ENCODE data around the gene GLCCI1.

DNA sequence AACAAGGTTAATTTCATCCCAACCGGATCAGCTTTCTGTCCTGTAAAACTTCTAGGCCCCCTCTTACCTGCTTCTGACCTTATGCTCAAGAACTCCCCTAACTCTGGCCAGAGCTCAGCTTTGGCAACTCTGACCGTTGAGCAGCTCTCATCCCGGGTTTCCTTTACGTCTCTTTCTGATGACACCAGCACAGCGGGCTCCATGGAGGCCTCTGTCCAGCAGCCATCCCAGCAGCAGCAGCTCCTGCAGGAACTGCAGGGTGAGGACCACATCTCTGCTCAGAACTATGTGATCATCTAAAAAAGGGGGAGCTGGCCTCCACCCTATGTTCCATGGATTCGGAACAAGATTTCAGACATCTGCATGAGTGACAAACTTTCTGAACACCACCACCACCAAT lies 117.6 kb downstream of the GLCCI1 start:
- no peak for TF ChIP-seq CTCF (IDR thresholded peaks at IDR 0.05 in 2 of 3, conservative IDR thresholded peaks at IDR 0.05 in 1 of 3; ENCODE audit: borderline replicate concordance in 1 of 3, insufficient read depth in 1 of 3, low read depth in 2 of 3, low read length in 2 of 3)
- TF ChIP-seq JUND (IDR thresholded peaks at IDR 0.05), result no peak
- TF ChIP-seq EZH2 (IDR thresholded peaks at IDR 0.05), result no peak
- TF ChIP-seq EZH2phosphoT487 (IDR thresholded peaks at IDR 0.05; ENCODE audit: borderline replicate concordance), result no peak
- TF ChIP-seq TCF7L2 (IDR thresholded peaks at IDR 0.05; ENCODE audit: borderline replicate concordance, extremely low read depth, insufficient read depth, insufficient read length), result no peak
- no peak for TF ChIP-seq POLR2A (IDR thresholded peaks at IDR 0.05; ENCODE audit: borderline replicate concordance, extremely low read depth, insufficient read depth, insufficient read length)

Data from HCT116 (cell line).